ENCODE results near the gene REXO2. TPM values are rescaled to one million over a fixed set of nuclear protein-coding genes. Genes with fewer than 3 reads are reported as not detected.

The REXO2 gene
- total RNA-seq, 1 experiment from 2014 or later = 119 TPM

DNA sequence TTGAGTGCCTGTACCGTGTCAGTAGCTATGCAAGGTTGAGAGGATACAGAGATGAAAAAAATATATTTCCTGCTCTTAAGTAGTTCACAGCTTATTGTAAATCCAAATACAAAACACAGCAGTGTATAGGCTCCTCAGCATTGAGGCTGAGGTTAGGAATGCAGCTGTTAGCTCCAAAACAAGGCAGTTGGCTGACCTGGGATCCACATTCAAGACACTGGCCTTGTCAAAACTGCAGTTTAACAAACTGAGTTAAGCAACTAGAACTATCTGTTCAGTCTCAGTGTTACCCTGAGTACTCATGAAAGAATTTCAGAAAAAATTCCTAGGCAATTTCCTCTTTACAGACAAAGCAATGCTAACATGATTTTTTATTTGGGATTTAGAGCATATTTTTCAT is 42.8 kb downstream of the REXO2 start:
- Histone ChIP-seq H3K4me1 (ENCODE audit: insufficient read depth, low read length, poor library complexity, severe bottlenecking) (no peaks in the 10 kb centered on the region), H3K27me3 (replicated peaks; ENCODE audit: insufficient read depth, low read depth, low read length, poor library complexity) (no peaks in the 10 kb centered on the region), H3K4me3 (ENCODE audit: low read depth, low read length, poor library complexity, severe bottlenecking) (no peak overlapping the region), H3K36me3 (ENCODE audit: insufficient read depth, low read length, poor library complexity, severe bottlenecking) (no peaks in the 10 kb centered on the region), H3K27ac (ENCODE audit: low read depth, low read length, poor library complexity, severe bottlenecking) (no peak overlapping the region), H3K9me3 (ENCODE audit: low read depth, low read length, poor library complexity, severe bottlenecking) (no peaks in the 10 kb centered on the region)
- no TSS peak for BruUV-seq (replicated peaks)
- ChIA-PET POLR2A (ENCODE audit: low non-redundant PET) (no interaction called here), CTCF (no interaction called here)
- TF ChIP-seq, protein P1, sequence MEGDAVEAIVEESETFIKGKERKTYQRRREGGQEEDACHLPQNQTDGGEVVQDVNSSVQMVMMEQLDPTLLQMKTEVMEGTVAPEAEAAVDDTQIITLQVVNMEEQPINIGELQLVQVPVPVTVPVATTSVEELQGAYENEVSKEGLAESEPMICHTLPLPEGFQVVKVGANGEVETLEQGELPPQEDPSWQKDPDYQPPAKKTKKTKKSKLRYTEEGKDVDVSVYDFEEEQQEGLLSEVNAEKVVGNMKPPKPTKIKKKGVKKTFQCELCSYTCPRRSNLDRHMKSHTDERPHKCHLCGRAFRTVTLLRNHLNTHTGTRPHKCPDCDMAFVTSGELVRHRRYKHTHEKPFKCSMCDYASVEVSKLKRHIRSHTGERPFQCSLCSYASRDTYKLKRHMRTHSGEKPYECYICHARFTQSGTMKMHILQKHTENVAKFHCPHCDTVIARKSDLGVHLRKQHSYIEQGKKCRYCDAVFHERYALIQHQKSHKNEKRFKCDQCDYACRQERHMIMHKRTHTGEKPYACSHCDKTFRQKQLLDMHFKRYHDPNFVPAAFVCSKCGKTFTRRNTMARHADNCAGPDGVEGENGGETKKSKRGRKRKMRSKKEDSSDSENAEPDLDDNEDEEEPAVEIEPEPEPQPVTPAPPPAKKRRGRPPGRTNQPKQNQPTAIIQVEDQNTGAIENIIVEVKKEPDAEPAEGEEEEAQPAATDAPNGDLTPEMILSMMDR (conservative IDR thresholded peaks at IDR 0.05; ENCODE audit: low read depth, low read length) = no peak
- intact Hi-C loops (cut with micrococcal nuclease; ENCODE audit: unreplicated experiment) = no loop called here
- DNase-seq (ENCODE audit: low spot score) = no peak

DNA sequence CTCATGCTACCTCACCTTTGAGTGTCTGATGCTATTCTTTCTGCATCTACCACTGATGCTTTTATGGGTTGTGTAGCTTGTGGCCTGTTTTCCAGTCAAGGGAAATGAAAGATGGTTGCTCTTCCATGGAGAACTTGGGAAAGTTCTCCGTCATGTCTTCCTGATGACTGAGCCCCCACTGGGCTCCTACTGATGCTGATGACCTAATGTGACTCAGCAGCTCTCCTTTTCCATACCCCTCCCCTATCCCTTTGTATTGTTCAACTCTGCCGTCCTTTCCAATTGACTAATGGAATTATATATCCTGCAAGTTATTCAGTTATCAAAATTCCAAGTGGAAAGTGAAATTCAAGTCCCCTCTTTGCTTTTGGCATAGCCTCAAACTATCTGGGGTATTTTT is 44.7 kb downstream of the REXO2 start:
- Histone ChIP-seq H3K36me3 (ENCODE audit: insufficient read depth, low read length, poor library complexity, severe bottlenecking) (no peaks in the 10 kb centered on the region), H3K4me3 (ENCODE audit: low read depth, low read length, poor library complexity, severe bottlenecking) (no peak overlapping the region), H3K9me3 (ENCODE audit: low read depth, low read length, poor library complexity, severe bottlenecking) (no peaks in the 10 kb centered on the region), H3K27me3 (replicated peaks; ENCODE audit: insufficient read depth, low read depth, low read length, poor library complexity) (no peaks in the 10 kb centered on the region), H3K27ac (ENCODE audit: low read depth, low read length, poor library complexity, severe bottlenecking) (no peak overlapping the region), H3K4me1 (ENCODE audit: insufficient read depth, low read length, poor library complexity, severe bottlenecking) (no peaks in the 10 kb centered on the region)
- ChIA-PET POLR2A (ENCODE audit: low non-redundant PET) (interaction anchor here (0.6 kb wide), 1 partner anchor 409 kb away, joined by 3 read pairs; no protein-coding TSS in a partner anchor), CTCF (no interaction called here)
- no peak for TF ChIP-seq EZH2 (IDR thresholded peaks at IDR 0.05; ENCODE audit: borderline replicate concordance, low read depth, low read length, poor library complexity, severe bottlenecking)
- TF ChIP-seq, protein P1 (conservative IDR thresholded peaks at IDR 0.05; ENCODE audit: low read depth, low read length) = no peak
- no TSS peak for BruUV-seq (replicated peaks)
- DNase-seq (ENCODE audit: low spot score) = no peak
- intact Hi-C loops (cut with micrococcal nuclease; ENCODE audit: unreplicated experiment) = no loop called here

- Histone ChIP-seq H3K27me3 (replicated peaks; ENCODE audit: insufficient read depth, low read depth, low read length, poor library complexity) (no peaks in the 10 kb centered on the region), H3K4me3 (ENCODE audit: low read depth, low read length, poor library complexity, severe bottlenecking) (no peak overlapping the region), H3K9me3 (ENCODE audit: low read depth, low read length, poor library complexity, severe bottlenecking) (no peaks in the 10 kb centered on the region), H3K36me3 (ENCODE audit: insufficient read depth, low read length, poor library complexity, severe bottlenecking) (no peaks in the 10 kb centered on the region), H3K27ac (ENCODE audit: low read depth, low read length, poor library complexity, severe bottlenecking) (no peak overlapping the region), H3K4me1 (ENCODE audit: insufficient read depth, low read length, poor library complexity, severe bottlenecking) (no peaks in the 10 kb centered on the region)
- no TSS peak for BruUV-seq (replicated peaks)
- intact Hi-C loops (cut with micrococcal nuclease; ENCODE audit: unreplicated experiment) = no loop called here
- TF ChIP-seq EZH2 (IDR thresholded peaks at IDR 0.05; ENCODE audit: borderline replicate concordance, low read depth, low read length, poor library complexity, severe bottlenecking) = no peak
- TF ChIP-seq, protein P1 (conservative IDR thresholded peaks at IDR 0.05; ENCODE audit: low read depth, low read length) = no peak; the same call in 1 of the 2 replicates
- POLR2A ChIA-PET (ENCODE audit: low non-redundant PET) = no interaction called here
- CTCF ChIA-PET = no interaction called here
- DNase-seq (ENCODE audit: low spot score) = no peak
Measured at GRCh38 chr11:114496915-114497314, 57.6 kb downstream of the REXO2 start.

Measured in A673 (cell line).